GM19328 (cell line): Measurements from ENCODE around the gene SALL1.

Experiments
- ATAC-seq: cut with Tn5 transposase; IDR thresholded peaks from one replicate; pipeline ENCODE4 v1.9.1; 2021; ENCODE audit warnings: mild to moderate bottlenecking, moderate library complexity; ENCODE audit not compliant: unreplicated experiment

SALL1 gene

GRCh38 chr16:51143196-51143977 lies 7.7 kb downstream of the SALL1 start:
- ATAC-seq: no peak

- no peak for ATAC-seq
Measured at GRCh38 chr16:51141541-51141940, 9.5 kb downstream of the SALL1 start.

GRCh38 chr16:51141106-51141505 lies 10.0 kb downstream of the SALL1 start:
- no peak for ATAC-seq

- ATAC-seq: no peak
Measured at GRCh38 chr16:51140112-51140511, 11.0 kb downstream of the SALL1 start.

- no peak for ATAC-seq
Measured at GRCh38 chr16:51139568-51139967, 11.5 kb downstream of the SALL1 start.

GRCh38 chr16:51138178-51138577 lies 12.9 kb downstream of the SALL1 start:
- no peak for ATAC-seq

GRCh38 chr16:51137097-51137496 lies 14.0 kb downstream of the SALL1 start:
- no peak for ATAC-seq

GRCh38 chr16:51134876-51135275 lies 16.2 kb downstream of the SALL1 start:
- ATAC-seq: no peak

- ATAC-seq: no peak
Measured at GRCh38 chr16:51134269-51134812, 16.7 kb downstream of the SALL1 start.

GRCh38 chr16:51133688-51134087 lies 17.4 kb downstream of the SALL1 start:
- no peak for ATAC-seq

GRCh38 chr16:51133183-51133582 lies 17.9 kb downstream of the SALL1 start:
- ATAC-seq: no peak

- ATAC-seq: no peak
Measured at GRCh38 chr16:51132490-51133115, 18.5 kb downstream of the SALL1 start.

GRCh38 chr16:51131619-51132018 lies 19.5 kb downstream of the SALL1 start:
- ATAC-seq: no peak

GRCh38 chr16:51129105-51129504 lies 22.0 kb downstream of the SALL1 start:
- ATAC-seq: no peak

GRCh38 chr16:51125992-51126391 lies 25.1 kb downstream of the SALL1 start:
- ATAC-seq: no peak

- ATAC-seq: no peak
Measured at GRCh38 chr16:51124896-51125295, 26.2 kb downstream of the SALL1 start.

GRCh38 chr16:51121850-51122249 lies 29.2 kb downstream of the SALL1 start:
- no peak for ATAC-seq

- ATAC-seq: no peak
Measured at GRCh38 chr16:51120730-51121347, 30.2 kb downstream of the SALL1 start.

GRCh38 chr16:51119973-51120729 lies 30.9 kb downstream of the SALL1 start:
- ATAC-seq: no peak

GRCh38 chr16:51119556-51119955 lies 31.5 kb downstream of the SALL1 start:
- ATAC-seq: no peak

GRCh38 chr16:51116353-51116752 lies 34.7 kb downstream of the SALL1 start:
- no peak for ATAC-seq
